ENCODE results near the gene DDAH1.

DDAH1 gene

GRCh38 chr1:85438353-85438752 is 26.6 kb downstream of the DDAH1 start:
- TF ChIP-seq CTCF (conservative IDR thresholded peaks at IDR 0.05; ENCODE audit: low read depth) = no peak
- H3K27ac ChIP-seq = no peak overlapping the region
- ChIA-PET POLR2A (ENCODE audit: low non-redundant PET) (no interaction called here), CTCF (interaction anchor here (0.6 kb wide), 1 partner anchor 10 kb away, joined by 3 read pairs; no protein-coding TSS in a partner anchor)
- DNase-seq (ENCODE audit: low spot score) = no peak

DNA sequence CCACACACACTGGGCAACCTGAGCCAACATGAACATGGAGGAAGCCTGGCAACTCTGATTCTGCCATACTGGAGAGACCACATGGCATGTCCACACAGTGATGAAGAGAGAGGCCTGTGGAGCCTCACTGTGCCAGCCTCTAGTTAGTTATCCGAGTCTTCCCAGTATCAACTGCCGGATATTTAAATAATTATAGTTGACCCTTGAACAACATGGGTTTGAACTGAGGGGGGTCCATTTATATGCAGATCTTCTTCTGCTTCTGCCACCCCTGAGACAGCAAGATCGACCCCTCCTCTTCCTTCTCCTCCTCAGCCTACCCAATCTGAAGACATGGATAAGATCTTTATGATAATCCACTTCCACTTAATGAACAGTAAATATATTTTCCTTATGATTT is 27.8 kb downstream of the DDAH1 start:
- ChIA-PET POLR2A (ENCODE audit: low non-redundant PET) (no interaction called here), CTCF (no interaction called here)
- no peak for DNase-seq (ENCODE audit: low spot score)
- no peak for TF ChIP-seq CTCF (conservative IDR thresholded peaks at IDR 0.05; ENCODE audit: low read depth)
- no peak overlapping the region for H3K27ac ChIP-seq

DNA sequence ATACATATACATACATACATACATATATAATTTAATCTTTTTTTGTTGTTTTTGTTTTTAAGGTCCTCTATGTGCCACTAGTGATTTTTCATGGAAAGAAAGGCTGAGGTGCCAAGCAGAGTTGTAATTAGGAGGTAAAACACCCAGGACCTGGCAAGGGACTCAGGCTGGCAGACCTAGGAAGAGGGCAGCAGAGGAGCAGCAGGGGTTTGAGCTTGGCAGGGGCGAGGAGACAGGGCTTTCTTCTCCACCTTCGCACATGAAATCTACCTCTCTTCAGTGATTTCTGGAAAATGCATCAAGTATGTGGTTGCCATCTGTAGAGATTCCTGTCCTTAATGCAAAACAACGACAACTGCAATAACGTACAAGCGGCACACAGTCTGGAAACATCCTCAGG is 31.9 kb downstream of the DDAH1 start:
- H3K27ac ChIP-seq = no peak overlapping the region
- no peak for DNase-seq (ENCODE audit: low spot score)
- POLR2A ChIA-PET (ENCODE audit: low non-redundant PET) = no interaction called here
- CTCF ChIA-PET = no interaction called here
- no peak for TF ChIP-seq CTCF (conservative IDR thresholded peaks at IDR 0.05; ENCODE audit: low read depth)

- DNase-seq (ENCODE audit: low spot score) = no peak
- POLR2A ChIA-PET (ENCODE audit: low non-redundant PET) = no interaction called here
- CTCF ChIA-PET = interaction anchor here (0.6 kb wide), 1 partner anchor 416 kb away, joined by 6 read pairs; no protein-coding TSS in a partner anchor
- TF ChIP-seq CTCF (conservative IDR thresholded peaks at IDR 0.05; ENCODE audit: low read depth) = no peak
- H3K27ac ChIP-seq = no peak overlapping the region
These were observed 36.4 kb downstream of the DDAH1 start for GRCh38 chr1:85428471-85429089.

GRCh38 chr1:85427849-85428248 is 37.1 kb downstream of the DDAH1 start:
- no peak overlapping the region for H3K27ac ChIP-seq
- no peak for DNase-seq (ENCODE audit: low spot score)
- ChIA-PET POLR2A (ENCODE audit: low non-redundant PET) (no interaction called here), CTCF (no interaction called here)
- no peak for TF ChIP-seq CTCF (conservative IDR thresholded peaks at IDR 0.05; ENCODE audit: low read depth)

DNA sequence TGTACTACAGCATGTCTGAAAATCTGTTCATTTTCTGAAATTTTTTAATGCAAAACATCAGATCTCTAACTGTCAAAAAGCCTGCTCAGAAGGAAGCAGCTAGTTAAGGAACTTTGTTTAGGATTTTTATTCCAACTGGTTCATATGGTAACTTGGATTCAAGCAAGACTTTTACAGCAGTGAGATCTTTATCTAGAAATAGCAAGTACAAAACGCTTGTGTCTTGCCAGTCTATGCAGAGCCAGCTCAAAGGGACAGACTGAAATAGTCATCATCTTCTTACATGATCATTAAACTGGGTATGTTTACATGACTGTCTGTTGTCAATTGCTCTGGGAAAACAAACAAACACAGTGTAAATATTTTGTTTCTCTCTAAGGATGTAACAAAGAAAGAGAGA is 37.6 kb downstream of the DDAH1 start:
- POLR2A ChIA-PET (ENCODE audit: low non-redundant PET) = no interaction called here
- TF ChIP-seq CTCF (conservative IDR thresholded peaks at IDR 0.05; ENCODE audit: low read depth) = no peak
- CTCF ChIA-PET = interaction anchor here (0.6 kb wide), 1 partner anchor 132 kb away, joined by 3 read pairs; no protein-coding TSS in a partner anchor
- DNase-seq (ENCODE audit: low spot score) = no peak
- no peak overlapping the region for H3K27ac ChIP-seq

Measured in RWPE1 (cell line).